HG02885 (cell line): ENCODE measurements around the gene CIB4.

ENCODE experiments used
- ATAC-seq: cut with Tn5 transposase; IDR thresholded peaks from one replicate; pipeline ENCODE4 v1.9.1; 2021; ENCODE audit warnings: mild to moderate bottlenecking; ENCODE audit not compliant: unreplicated experiment, poor library complexity

The CIB4 gene

DNA sequence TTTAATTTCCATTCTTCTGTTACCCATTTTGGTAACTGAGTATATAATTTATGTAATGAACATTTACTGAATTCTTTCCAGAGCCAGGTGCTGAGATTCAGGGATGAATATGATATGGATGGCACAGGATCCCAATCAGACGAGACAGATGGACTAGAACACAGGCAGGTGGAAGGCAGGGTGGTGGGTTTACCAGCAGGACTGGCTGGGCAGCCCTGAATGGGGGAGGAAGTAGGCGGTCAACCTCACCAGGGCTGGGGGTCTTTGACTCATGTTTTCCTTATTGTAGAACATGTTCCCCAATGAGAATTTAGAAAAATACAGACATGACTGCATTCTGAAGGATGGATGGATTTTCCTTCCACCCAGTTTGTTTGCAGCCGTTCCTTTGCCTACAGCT is 80.3 kb downstream of the CIB4 start:
- no peak for ATAC-seq

DNA sequence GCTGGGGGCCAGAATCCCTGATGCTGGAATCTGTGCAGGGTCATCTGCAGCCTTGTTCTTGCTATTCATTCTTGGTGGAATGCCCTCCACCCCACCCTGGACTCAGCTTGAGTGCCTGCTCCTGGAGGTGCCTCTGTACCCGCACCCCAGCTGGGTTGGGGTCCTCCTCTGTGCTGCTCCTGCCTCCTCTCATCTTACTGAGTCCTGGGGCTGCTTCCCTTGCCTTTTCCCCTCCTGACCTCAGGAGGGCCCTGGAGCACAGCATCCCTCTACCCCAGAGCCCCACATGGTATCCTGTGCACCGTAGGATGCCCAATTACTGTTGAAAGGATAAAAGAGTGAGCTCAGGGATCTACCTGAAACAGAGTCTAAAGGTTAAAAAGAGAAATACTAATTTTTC is 81.6 kb downstream of the CIB4 start:
- ATAC-seq, result no peak

- ATAC-seq, result no peak
Observed at GRCh38 chr2:26559044-26559405, 82.1 kb downstream of the CIB4 start.

- ATAC-seq, result no peak
Observed at GRCh38 chr2:26558271-26559043, 82.7 kb downstream of the CIB4 start.

GRCh38 chr2:26557244-26557925 is 83.8 kb downstream of the CIB4 start:
- ATAC-seq, result no peak

DNA sequence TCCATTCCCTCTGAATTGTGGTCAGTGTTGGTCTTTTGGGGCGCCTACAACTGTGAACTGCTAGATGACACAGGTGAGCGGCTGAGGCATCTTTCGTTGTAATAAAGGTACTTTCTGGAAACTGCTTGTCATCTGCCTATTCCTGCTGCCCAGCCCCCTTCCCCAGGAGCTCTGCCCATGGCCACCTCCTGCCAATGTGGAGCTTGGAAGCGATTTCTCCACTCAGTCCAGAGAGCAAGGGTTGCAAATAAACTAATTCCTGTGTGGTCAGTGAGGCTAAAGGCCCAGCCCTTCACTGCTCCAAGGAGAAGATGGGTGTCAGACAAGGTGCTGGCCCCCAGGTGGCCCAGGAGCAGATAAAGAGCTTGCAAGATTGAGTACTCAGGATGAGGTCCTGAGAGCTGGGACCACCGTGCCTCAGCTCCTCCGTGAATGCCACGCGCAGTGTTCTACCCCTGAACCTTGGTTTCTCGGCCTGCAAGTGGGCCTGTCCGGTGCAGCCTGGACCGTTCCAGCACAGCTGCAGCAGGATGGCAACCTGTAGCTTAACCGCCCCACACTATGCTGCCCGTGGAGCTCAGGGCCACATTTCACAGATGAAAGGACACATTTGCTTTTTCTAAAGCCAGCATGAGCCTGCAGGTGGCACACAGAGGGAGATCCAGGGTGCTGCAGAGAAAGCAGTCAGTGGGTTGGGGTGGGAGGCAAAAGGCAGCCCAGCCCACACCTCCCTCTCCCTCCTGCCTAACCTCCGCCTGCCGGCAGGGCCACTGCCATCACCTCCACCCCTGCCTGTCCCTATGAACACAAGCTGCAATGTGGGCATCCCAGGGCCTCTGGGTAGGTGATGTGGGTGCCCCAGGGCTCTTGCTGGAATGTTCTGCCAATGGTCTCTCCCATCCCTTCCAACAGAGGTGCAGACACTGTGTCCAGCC is 84.6 kb downstream of the CIB4 start:
- ATAC-seq, result no peak

- ATAC-seq, result no peak
Observed at GRCh38 chr2:26555246-26556133, 85.7 kb downstream of the CIB4 start.

DNA sequence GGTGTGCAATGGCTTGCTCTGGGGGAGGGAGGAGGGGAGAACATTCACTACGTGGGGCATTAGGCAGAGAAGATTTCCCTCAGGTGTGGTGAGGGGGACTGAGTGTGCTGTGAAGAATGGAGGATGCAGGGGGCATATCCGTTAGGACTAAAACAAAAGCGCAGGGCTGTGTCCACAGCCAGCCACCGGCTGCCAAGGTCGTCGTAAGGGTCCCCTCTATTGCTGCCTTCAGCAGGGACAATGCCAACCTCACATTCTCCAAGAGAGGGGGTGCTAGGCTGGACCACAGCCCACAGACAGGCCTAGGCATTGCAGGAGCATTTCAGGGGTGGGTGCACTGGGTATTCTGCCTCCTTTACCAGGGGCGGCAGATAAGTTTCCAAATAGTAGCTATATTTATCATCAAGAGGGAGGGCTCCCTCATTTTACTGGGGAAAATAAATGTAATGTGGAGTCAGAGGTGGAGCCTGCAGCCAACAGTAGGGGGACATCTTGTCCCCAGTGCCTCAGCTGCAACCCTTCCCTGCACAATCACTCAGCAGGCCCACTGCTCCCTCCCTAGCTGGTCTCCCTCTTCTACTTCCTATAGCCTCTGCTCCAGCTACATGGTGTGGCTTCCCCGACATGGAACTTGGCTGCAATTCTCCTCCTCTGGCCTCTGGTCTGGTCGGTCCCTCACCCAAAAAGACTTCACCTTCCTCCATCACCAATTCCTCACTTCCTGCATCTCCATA is 88.4 kb downstream of the CIB4 start:
- ATAC-seq, result no peak

DNA sequence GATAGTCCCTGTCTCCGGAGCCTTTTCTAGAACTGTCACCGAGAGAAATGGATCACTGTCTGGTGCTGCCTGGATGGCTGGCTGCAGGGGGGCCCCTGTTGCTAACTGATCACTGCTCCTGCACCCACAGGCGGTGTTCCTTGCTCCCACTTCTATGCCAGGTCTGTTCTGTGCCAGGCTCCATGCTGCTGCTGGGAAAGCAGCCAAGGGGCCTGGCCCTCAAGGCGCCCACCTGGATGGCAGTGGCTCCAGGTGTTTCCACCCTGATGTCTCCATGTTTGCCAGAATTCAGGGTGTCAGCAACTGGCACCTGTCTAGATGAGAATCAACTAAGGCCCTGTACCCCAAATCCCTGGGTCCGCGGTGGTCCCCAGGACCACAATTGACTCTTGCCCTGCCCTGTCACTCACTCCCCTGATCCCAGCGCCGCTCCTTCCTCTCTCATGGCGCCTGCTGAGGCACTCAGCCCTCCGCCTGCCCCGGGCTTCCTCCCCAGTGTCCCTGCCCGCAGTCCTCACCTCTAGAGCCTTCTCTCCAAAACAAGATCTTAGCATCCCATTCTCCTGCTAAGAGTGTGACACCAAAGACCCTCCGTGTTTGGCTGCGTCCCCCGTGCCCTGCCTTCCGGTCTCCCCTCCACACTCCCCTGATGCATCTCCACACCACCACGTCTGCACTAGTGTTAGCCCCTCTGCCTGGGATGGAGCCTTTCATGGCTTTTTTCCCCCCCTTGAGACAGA is 90.7 kb downstream of the CIB4 start:
- ATAC-seq, result no peak

- ATAC-seq, result no peak
Observed at GRCh38 chr2:26542676-26543505, 98.3 kb downstream of the CIB4 start.

GRCh38 chr2:26542194-26542455 is 99.0 kb downstream of the CIB4 start:
- no peak for ATAC-seq

GRCh38 chr2:26541401-26542193 is 99.6 kb downstream of the CIB4 start:
- ATAC-seq, result no peak

DNA sequence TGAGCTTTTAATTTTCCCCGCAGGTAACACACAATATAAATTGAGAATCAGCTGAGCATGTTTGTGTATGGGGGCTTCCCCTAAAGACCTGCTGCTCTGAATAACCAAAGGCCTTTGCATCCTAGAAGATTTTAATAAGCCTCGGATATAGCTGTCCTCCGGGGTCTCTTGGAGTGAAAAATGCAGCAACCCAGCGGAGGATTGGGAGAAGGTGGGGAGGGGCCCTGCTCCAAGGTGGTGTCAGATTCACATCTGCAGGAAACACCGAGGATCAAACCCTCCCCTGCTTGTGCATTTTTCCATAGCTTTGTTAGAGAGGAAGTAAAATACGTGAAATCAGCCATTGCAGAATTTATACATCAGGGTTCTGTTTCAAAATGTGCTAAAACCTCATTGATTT is 100.2 kb downstream of the CIB4 start:
- ATAC-seq, result no peak

DNA sequence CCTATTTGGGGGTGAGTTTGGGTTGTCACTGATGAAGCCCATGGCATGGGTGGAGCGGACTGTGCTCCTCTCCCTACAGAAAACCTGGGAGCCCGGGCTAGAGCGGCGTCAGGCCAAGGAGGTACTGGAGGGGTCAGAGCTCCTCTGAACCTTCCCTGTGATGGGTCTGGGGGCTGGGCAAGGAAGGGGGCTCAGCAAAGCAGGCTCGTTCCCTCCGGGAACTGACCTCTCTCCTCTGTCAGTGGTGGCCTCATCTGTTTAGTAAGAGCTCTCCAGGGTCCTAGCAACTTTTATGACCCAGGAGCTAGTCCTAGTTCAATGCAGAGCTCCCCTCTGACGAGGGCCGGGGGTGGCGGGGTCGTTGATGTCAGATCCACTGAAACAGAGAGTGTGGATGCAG is 100.9 kb downstream of the CIB4 start:
- no peak for ATAC-seq

DNA sequence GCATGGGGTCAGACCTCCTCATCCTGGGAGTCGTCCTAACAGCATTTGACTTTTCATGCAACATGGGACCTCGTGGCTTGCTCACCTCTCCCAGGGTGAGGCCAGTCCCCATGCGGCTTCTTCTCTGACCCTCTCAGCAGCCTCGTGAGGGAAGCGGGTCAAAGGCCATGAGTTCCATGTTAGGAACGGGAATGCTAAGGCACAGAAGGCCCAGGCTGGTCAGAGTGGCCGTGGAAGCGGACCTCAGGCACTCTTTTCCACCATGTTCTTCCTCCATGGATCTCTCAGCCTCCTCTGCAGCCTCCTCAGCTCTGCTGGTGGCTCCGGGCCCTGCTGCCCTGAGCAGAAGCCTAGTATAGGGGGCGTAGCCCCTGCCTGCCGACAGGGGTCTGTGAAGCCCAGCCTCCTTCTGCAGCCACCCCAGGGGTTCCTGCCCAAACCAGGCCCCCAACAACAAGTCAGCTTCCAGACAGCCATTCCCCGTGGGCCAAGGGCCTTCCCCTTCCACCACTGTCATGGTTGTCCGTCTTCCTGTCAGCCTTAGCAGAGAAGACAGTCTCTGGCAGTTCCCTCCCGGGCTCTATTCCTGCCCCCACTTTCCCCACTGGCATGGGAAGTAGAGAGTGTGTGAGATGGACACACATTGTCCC is 103.2 kb downstream of the CIB4 start:
- ATAC-seq, result no peak

DNA sequence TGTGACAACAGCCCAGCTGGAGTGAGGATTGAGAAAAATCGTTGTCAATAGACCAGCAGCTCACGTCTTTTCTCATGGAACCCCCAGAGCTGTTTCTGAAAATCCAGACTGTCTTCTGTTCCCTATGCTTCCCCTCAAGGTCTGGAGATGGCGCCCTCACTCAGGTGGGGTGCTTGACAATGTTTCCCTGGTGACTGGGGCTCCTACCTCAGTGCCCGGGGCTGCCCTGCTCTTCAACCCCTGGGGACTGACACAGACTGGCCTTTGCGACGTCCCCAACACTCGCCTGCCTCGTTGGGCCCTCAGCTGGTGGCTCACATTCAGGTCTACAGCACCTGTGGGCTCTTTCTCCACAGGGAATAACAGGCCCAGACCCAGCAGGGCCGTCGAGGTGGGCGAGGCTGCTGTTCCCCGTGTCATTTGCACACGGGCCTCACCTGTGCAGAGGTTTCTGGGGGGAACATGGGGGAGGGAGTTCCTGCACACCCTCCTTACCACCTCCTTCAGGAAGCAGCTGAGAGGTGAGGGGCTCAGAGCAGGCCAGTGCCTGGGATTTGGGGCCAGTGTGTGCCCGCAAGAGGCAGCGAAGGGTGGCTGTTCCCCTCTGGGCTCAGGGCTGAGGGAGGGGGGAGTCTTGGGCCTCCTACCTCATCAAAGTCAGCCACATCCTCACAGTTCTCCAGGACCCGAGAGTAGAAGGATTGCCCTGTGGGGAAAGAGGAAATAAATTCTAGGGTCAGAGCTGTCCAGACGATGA is 103.9 kb downstream of the CIB4 start:
- no peak for ATAC-seq
